HG03060 (cell line): ENCODE data around the gene ABCA13.

Source experiments
- ATAC-seq: cut with Tn5 transposase; IDR thresholded peaks from one replicate; pipeline ENCODE4 v1.9.1; 2021; ENCODE audit warnings: low read depth, moderate number of reproducible peaks; ENCODE audit not compliant: unreplicated experiment

The ABCA13 gene

GRCh38 chr7:48595756-48596155, 424.5 kb downstream of the ABCA13 start:
- ATAC-seq: no peak

GRCh38 chr7:48610705-48611104, 439.4 kb downstream of the ABCA13 start:
- no peak for ATAC-seq

- ATAC-seq: no peak
These were observed 440.7 kb downstream of the ABCA13 start for GRCh38 chr7:48611993-48612392.

GRCh38 chr7:48617508-48617907, 446.2 kb downstream of the ABCA13 start:
- no peak for ATAC-seq

GRCh38 chr7:48617993-48618392, 446.7 kb downstream of the ABCA13 start:
- ATAC-seq: no peak

GRCh38 chr7:48621076-48621475, 449.8 kb downstream of the ABCA13 start:
- no peak for ATAC-seq

GRCh38 chr7:48627164-48627563, 455.9 kb downstream of the ABCA13 start:
- ATAC-seq: no peak

- ATAC-seq: no peak
These were observed 457.6 kb downstream of the ABCA13 start for GRCh38 chr7:48628793-48629349.

- no peak for ATAC-seq
These were observed 462.9 kb downstream of the ABCA13 start for GRCh38 chr7:48634116-48634632.

- ATAC-seq: no peak
These were observed 464.5 kb downstream of the ABCA13 start for GRCh38 chr7:48635796-48636195.

GRCh38 chr7:48636391-48637015, 465.2 kb downstream of the ABCA13 start:
- ATAC-seq: no peak

GRCh38 chr7:48637382-48637781, 466.1 kb downstream of the ABCA13 start:
- ATAC-seq: no peak

GRCh38 chr7:48638041-48638440, 466.8 kb downstream of the ABCA13 start:
- ATAC-seq: no peak

- no peak for ATAC-seq
These were observed 472.3 kb downstream of the ABCA13 start for GRCh38 chr7:48643431-48644013.

- ATAC-seq: no peak
These were observed 486.9 kb downstream of the ABCA13 start for GRCh38 chr7:48658138-48658537.

GRCh38 chr7:48660306-48660870, 489.1 kb downstream of the ABCA13 start:
- ATAC-seq: no peak

- ATAC-seq: no peak
These were observed 493.0 kb downstream of the ABCA13 start for GRCh38 chr7:48664241-48664640.

- no peak for ATAC-seq
These were observed 494.3 kb downstream of the ABCA13 start for GRCh38 chr7:48665353-48666135.

GRCh38 chr7:48667407-48667806, 496.1 kb downstream of the ABCA13 start:
- ATAC-seq: no peak

- ATAC-seq: no peak
These were observed 500.4 kb downstream of the ABCA13 start for GRCh38 chr7:48671656-48672055.

- ATAC-seq: no peak
These were observed 509.7 kb downstream of the ABCA13 start for GRCh38 chr7:48681006-48681405.
